Activated naive CD4-positive, alpha-beta T cell treated with anti-CD3 and anti-CD28 coated beads, Interleukin-2, amount 50 U/mL, for 24 hours (primary cell): Measurements from ENCODE around the gene ZNF735.

ENCODE experiments used
- H3K27ac Mint-ChIP-seq: one replicate; pipeline ENCODE4 v1.8.0; 2021; ENCODE audit warnings: mild to moderate bottlenecking, mixed read lengths
- H3K27me3 Mint-ChIP-seq: one replicate; pipeline ENCODE4 v1.8.0; 2021; ENCODE audit warnings: mixed read lengths
- H3K36me3 Mint-ChIP-seq: one replicate; pipeline ENCODE4 v1.8.0; 2021; ENCODE audit warnings: mixed read lengths
- H3K4me1 Mint-ChIP-seq: one replicate; pipeline ENCODE4 v1.8.0; 2021; ENCODE audit warnings: mixed read lengths
- H3K4me3 Mint-ChIP-seq: one replicate; pipeline ENCODE4 v1.8.0; 2021; ENCODE audit warnings: mild to moderate bottlenecking, mixed read lengths
- H3K9me3 Mint-ChIP-seq: one replicate; pipeline ENCODE4 v1.8.0; 2021; ENCODE audit warnings: mixed read lengths

The ZNF735 gene

DNA sequence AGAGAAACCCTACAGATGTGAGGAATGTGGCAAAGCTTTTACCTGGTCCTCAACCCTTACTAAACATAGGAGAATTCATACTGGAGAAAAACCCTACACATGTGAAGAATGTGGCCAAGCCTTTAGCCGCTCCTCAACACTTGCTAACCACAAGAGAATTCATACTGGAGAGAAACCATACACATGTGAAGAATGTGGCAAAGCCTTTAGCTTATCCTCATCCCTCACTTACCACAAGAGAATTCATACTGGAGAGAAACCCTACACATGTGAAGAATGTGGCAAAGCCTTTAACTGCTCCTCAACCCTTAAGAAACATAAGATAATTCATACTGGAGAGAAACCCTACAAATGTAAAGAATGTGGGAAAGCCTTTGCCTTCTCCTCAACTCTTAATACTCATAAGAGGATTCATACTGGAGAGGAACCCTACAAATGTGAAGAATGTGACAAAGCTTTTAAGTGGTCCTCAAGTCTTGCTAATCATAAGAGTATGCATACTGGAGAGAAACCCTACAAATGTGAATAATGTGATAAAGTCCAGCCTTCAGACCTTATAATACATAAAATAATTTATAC lies 59.4 kb downstream of the ZNF735 start:
- Mint-ChIP-seq H3K4me1 (no peaks in the 10 kb centered on the region), H3K27ac (peak overlapping the region; percentile 42), H3K9me3 (peaks cover 30% of the 10 kb centered on the region), H3K36me3 (peaks cover 8% of the 10 kb centered on the region), H3K4me3 (no peak overlapping the region), H3K27me3 (no peaks in the 10 kb centered on the region)
